Left ventricle myocardium superior (tissue), 1 donor: ENCODE measurements around the gene CALHM1. TPM values are rescaled to one million over a fixed set of nuclear protein-coding genes. Genes with fewer than 3 reads are reported as not detected.
"Not testable (repeated sequence)": the region's sequence is repeated elsewhere in the genome, so short reads cannot be mapped to it uniquely, and the experiment has no call there.

Experiments used
- ATAC-seq: fragments of 200-7000 bp; cut with Tn5 transposase; one replicate; pipeline ENCODE4 v1.9.1; 2020; ENCODE audit warnings: mild to moderate bottlenecking, moderate library complexity
- DNase-seq: peaks from one replicate; pipeline ENCODE4 v3.0.0-alpha.2; 2020
- intact Hi-C: fragments of 100-400 bp; cut with micrococcal nuclease; formaldehyde crosslinking; loops from one replicate; pipeline ENCODE4 v1.11.0; 2022
- long read RNA-seq: library from polyadenylated mRNA; unstranded; transcript quantifications from one replicate; pipeline ENCODE4 v2.0.0, GENCODE V29; 2021
- total RNA-seq: library from RNA; stranded (reverse); fragmentation: NEBNext Ultra II Directional; extraction: Animal tissue kit (Norgen Biotek cat#: 25700); gene quantifications from one replicate; pipeline ENCODE4 v1.2.1, GENCODE V29; 2021
- donor health status: DM: no; HTN: yes; CAD: no; lungs with severe emphysema.

The CALHM1 gene, protein sequence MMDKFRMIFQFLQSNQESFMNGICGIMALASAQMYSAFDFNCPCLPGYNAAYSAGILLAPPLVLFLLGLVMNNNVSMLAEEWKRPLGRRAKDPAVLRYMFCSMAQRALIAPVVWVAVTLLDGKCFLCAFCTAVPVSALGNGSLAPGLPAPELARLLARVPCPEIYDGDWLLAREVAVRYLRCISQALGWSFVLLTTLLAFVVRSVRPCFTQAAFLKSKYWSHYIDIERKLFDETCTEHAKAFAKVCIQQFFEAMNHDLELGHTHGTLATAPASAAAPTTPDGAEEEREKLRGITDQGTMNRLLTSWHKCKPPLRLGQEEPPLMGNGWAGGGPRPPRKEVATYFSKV
- not detected for total RNA-seq
- long read RNA-seq = 0 reads

DNA sequence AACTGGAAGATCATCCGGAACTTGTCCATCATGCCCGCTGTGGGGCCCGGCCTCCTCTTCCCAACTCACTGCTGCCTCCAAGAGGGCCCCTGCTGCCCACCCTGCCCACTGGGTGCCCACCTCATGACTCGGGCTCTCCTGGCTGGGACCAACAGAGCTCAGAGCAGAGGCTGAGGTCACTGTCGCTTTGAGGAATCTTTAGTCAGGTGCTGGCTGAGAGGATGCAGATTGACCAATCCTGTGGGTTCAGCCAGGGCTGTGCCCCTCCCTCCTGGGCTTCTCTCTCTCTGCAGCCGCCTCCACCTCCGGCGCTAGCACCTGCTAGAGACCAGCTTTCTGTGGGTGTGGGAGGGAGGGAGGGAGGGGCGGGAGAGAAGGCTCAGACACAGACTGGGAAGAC is at the start of gene CALHM1:
Gene CALHM1, minus strand, starts transcription at position 181 of the 400 bp plus-strand sequence. Its CDS starts 149 bp downstream, at position 32.
- DNase-seq (no peak), ATAC-seq (no peak)
- intact Hi-C loops = no loop called here

DNA sequence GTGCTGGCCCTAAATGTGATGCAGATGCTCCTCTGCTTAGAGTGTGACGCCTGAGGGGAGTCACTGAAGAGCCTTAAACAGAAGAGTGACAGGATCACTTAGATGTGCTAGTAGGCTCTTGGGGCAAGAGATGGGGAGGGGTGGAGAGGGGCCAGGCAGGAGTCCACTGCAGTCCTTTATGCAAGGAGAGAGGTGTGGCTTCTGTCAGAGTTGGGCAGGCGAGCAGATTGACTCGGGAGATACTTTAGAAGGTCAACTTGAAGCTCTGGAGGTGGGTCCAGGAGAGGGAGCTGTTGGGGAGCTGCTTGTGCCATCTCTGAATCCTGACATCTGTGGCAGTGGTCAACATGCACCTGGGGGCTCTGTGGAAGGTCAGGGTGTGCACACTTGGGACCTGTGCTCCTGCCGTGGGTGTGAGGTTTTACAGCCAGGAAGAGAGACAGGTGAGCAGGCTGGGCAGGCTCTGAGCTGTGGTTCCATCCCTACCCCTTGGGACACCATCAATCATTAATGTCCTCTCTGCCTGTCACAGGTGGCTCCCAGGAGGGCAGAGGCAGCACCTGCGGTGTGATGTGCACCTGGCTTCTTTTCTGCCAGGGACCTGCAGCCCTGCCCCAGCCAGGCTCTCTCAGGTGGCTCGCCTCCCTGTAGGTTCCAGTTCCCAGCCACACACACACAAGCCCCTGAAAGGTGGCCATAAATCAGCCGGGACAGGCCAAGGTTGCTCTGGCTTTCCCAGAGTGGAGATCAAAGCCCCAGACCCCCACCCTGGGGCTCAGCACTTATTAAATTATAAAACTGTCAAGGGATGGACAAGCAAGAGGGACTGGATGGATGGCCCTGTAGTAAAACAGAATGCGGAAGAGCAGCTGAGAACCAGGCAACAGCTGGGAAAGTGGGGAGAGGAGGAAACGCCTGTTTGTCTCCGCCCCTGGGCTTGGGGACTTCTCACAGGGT is 48.8 kb upstream of the CALHM1 start:
- intact Hi-C loops = no loop called here
- DNase-seq = no peak
- ATAC-seq = no peak

DNA sequence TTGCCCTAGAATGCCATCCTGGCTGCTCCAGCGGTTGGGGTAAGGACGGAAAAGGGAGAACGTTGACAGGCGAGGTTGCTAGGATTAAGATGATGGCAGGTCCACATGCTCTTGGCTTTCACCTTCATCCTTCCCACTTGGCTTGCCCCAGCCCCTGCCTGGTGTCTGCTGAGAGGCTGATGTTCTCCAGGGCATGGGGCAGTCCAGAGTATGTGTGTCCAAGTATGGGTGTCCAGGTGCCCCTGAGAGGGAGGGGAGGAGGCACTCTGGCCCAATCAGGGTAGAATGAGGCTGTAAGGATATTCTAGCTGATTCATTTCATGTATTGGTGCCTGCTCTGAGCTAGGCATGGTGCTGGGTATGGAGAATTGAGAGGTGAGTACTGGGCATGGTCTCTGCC is 47.4 kb upstream of the CALHM1 start:
- DNase-seq (no peak), ATAC-seq (no peak)
- intact Hi-C loops = no loop called here

DNA sequence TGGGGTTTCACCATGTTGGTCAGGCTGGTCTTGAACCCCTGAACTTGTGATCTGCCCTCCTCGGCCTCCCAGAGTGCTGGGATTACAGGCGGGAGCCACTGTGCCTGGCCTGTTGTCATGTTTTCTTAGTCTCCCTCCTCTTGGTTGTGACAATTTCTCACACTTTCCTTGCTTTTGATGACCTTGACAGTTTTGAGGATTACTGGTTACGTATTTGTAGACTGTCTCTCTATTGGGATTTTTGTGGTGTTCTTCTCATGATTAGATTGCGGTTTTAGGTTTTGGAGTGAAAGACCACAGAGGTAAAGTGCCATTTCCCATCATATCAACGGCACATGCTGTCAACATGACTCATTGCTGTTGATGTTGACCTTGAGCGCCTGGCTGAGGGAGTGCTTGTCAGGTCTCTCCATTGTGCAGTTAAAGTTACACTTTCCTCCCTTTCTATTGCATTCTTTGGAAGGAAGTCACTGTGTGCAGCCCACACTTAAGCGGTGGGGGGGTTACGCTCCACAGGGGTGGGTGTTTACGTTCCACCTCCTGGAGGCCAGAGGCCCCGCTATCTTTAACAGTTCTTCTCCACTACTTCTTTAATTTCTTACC is 45.6 kb upstream of the CALHM1 start:
- intact Hi-C loops = no loop called here
- peak; percentile 73 for ATAC-seq

DNA sequence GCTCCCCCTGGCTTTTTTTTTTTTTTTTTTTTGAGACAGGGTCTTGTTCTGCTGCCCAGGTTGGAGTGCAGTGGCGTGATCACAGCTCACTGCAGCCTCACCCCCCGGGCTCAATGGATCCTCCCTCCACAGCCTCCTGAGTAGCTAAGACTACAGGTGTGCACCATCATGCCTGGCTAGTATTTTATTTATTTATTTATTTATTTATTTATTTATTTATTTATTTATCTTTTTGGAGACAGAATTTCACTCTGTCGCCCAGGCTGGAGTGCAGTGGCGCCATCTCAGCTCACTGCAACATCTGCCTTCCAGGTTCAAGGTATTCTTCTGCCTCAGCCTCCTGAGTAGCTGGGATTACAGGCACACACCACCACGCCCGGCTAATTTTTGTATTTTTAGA is 45.1 kb upstream of the CALHM1 start:
- DNase-seq, ATAC-seq, intact Hi-C loops: not testable (repeated sequence)

More for the DNA sequence above, 45.6 kb upstream of the CALHM1 start:
- DNase-seq = no peak

DNA sequence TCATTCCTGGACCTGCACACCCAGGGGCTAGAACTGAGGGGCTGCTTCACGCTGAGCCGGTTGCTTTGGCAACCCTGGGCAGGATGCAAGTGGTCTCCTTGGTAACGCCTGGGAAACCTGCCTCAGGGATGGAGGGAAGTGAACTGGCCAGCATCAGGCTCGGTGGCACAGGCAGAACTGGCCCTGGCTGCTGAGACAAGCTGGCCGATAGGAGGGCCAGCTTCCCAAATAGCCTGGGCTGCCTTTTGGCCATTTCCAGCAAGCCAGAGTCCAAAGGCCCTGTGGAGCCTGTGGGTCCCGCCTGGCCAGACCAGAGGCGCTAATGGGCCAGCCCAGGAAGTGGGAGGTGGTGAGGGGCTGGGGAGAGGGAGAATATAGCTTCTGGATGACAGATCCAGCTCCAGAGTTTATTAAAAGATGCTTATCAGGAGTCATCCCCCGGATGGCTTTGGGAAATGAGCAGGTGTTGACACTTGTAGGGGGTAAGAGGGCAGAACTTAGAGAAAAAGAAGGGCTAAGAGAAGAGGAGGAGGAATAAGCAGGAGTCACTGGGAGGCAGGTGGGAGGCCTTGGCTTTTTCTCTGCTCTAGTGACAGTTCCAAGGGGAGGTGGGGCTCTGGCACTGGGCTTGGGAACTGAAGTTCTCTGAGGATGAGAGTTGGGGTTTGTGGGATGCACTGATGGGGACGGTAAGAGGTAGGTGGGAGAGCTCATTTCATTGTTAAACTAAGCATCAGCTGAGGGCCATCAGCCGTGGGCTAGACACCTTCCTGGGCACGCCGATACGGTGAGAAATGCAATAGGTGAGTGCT is 44.4 kb upstream of the CALHM1 start:
- ATAC-seq = no peak
- DNase-seq = no peak
- intact Hi-C loops = no loop called here

DNA sequence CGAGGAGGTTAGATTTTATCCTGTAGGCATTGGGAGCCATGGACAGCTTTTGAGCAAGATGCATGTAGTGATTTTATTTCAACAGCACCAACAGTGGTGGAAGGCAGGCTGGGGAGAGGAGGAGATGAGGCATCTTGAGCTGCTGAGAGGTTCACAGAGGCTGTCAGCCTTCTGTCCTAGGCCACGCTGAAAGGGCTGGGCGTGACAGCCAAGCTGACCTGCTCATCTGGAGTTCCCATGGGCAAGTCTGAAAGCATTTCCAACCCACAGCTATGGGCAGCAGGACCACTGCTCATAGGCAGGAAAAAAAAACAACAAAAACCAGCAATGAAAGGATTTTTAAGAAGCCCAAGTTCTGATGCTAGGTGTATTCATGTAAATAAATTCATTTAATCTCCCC is 42.5 kb upstream of the CALHM1 start:
- no peak for ATAC-seq
- intact Hi-C loops = no loop called here
- no peak for DNase-seq

DNA sequence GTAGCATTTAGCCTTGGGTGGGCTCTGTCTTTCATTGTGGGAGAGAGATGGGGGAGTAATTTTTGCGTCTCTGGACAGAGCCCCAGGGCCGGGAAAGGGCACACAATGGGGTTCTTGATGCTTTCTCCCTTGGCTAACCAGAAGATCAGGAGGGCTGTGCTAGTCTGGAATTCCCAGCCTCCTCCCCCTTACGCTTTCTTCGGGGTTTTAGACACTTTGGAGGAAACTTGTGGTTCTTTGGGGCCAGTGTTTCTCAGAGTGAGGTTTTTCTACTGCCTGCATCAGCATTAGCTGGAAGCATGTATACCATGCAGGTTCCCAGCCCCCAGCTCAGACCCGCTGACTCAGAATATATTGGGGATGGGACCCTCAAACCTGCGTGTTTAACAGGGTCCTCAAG is 41.8 kb upstream of the CALHM1 start:
- DNase-seq (no peak), ATAC-seq (no peak)
- intact Hi-C loops = no loop called here

DNA sequence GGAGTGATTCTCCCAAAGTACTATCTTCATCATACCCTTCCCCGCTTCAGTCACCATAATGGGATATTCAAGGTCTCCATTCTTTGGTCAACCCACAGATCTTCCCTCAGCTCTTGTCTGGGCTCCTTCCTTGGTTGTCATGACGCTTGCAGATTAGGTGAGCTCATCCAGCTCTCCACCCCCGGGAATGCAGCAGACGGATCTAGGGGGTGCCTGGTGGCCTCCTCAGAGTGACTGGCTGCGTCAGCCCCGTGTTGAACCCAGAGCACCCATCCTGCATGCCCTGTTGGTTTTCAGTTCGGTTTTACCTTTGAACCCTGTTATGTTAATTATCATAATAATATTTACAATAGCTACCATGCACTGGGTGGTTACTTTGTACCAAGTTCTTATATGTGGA is 41.2 kb upstream of the CALHM1 start:
- DNase-seq = no peak
- intact Hi-C loops = no loop called here
- no peak for ATAC-seq

DNA sequence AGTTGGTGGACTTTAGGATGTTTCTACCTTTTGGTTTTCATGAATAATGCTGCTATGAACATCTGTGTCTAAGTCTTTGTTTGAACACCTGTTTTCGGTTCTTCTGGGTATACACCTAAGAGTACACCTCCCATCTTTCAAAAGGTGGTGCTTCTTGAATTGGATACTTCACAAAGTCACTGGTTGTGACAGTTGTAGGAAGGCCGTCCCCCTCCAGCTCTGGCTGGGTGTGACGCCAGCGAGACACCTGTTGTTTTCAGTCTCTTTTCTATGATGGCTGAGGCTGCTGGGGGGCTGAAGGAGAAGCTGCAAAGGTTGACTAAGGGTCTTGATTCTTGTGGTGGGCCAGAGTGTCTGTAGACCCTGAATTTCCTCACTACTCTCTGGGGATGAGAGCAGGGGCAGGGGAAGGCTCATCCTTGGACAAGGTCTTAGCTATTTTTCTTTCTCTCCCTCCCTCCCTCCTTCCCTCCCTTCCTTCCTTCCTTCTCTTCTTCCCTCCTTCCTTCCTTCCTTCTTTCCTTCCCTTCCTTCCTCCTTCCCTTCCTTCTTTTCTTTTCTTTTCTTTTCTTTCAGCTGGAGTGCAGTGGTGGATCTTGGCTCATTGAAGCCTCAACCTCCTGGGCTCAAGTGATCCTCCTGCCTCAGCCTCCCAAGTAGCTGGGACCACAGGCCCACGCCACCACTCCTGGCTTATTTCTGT is 40.4 kb upstream of the CALHM1 start:
- ATAC-seq = no peak
- intact Hi-C loops = no loop called here

DNA sequence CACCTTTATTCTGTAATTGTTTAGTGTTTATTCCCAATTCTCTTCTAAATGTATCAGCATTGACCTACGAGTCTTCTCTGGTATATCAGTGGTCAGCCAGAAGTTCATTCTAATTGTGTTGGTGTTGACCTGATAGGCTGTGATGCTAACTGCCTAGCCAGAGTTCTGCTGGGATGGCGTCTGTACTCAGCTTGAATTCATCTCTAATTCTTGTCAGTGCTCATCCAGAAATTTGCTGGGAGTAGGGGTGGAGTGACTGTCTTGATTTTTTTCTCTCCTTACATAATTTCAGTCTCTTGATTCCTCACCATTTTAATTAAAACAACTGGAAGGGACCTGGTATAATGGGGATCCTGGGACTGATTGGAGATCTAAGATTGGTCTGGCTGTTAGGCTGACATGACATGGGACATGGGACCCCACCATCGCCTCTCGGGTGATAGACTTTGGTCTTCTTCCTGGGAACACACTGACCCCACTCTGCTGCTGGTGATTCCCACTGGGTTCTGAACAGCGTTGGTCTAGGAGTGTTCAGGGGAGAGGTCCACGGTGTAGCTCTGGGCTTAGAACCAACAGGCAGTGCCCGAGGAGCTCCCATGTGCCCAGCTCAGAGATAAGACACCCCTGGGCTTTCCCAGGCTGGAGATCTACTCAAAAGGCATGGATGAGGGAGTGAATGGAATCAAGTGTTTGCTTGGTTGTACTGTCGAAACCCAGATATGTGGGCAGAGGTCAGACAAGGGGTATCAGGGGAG is 38.6 kb upstream of the CALHM1 start:
- intact Hi-C loops = no loop called here
- no peak for DNase-seq
- no peak for ATAC-seq

More for the DNA sequence above, 40.4 kb upstream of the CALHM1 start:
- no peak for DNase-seq

DNA sequence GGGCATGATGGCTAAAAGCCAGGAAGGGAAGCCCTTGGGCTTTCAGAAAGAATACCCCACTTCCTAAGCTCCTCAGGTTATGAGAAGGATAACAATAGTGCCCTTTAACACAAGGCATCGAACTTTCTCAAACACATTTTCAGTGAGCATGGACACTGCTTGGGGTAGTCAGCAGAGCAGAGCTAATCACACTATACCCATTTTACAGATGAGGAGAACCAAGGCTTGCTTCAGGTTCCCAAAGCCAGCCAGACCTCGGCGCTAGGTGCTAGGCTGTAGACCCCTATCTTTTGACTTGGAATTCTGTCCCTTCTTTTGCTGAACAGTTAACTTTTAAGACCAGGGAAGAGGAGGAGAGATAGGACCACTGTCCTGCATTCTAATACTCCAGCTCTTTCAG is 36.6 kb upstream of the CALHM1 start:
- intact Hi-C loops = no loop called here
- ATAC-seq = no peak
- no peak for DNase-seq

DNA sequence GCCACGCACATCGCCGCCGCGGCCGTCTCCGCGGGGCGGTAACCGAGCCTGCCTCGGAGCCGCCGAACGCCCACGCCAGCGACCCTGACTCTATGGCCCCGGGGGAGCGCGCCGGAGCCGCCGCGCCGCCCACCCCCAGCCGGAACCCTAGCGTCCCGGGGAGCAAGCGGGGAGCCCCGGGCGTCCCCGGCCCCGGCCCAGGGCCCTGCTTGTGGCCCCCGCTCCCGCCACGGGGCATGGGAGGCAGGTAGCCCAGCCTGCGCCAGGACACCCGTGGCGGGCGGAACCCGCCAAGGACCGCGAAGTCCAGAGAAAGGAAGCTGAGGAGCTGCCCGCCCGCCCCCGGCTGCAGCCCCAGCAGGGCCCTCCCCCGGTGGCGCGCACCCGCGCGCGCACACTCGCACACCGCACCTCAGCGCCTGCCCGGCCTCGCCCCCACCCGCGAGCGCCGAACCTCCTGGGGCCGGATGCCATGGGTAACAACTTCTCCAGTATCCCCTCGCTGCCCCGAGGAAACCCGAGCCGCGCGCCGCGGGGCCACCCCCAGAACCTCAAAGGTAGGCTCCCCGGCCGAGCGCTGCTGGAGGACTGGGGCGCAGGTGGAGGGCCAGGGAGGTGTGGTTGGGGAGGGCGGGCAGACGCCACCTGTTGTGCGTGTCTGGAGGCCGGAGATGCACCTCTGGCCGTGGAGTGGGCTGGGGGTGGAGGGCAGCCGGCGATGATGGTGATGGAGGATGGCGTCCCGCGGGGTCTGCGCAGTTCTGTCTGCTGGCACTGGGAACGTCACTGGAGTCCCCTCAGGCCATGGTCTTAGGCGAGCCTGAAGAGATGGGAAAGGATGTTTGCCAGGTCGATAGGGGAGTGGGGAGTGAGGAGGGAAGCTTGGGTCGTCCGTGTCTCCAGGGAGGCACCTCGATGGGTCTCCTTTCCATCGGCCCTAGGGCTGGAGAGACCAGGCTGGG is 35.5 kb upstream of the CALHM1 start:
- intact Hi-C loops = no loop called here
- DNase-seq = peak; percentile 34
- peak; percentile 23 for ATAC-seq

DNA sequence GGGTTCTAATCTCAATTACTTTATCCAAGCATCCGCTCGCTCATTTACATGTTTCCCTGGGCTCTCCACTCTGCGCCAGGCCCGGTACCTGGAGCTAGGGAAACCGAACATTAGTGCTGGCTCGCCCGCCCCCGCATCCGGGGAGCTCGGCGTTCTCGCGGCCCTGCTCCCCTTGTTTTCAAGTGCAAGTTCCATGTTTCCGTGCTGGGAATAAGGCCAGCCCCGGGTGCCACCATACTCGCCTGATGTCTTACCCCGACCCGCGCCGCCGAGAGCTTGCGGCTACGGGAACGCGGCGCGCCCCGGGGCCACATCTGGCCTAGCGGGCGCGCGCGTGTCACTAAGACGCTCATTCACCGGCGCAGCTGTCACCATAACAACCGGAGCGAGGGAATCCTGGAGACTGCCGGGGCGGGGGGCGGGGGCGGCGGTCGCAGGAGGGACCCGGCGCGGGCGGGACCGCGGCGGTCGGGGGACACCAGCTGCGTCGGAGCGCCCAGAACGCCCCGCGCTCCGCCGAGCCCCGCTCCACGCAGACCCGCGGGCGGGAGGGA is 34.7 kb upstream of the CALHM1 start, which contains the start of gene NEURL1:
Gene NEURL1, plus strand, starts transcription at position 344 of the 554 bp plus-strand sequence. CDS start 683 bp downstream, outside the sequence.
- intact Hi-C loops = no loop called here
- peak; percentile 8 for ATAC-seq
- peak; percentile 43 for DNase-seq

DNA sequence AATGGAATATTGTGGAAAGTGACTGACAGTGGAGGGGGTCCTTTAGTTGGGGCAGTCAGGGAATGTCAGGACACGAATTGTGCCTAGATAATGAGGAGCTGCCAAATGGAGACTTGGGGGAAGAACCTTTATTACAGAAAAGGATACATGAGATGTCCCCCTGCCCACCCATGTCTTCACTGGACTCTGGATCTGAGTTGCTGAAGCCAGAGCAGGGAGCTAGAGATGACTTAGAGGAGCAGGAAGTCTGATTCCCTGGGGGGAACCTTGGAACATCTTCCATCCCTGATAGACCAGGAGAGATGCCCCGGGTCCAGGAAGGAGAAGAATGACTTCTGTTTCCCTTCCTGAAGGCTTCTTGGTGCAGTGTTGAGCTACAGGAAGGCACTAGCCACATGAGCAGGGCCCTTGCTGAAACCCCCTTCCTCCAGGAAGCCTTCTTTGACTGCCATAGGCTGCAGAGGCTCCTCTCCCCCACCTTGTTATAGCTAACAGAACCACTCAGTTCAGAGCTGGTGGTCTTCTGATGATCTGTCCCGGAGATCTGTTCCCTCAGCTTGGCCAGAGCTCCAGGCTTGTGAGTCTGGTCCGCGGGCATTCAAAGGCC is 34.1 kb upstream of the CALHM1 start:
- intact Hi-C loops = no loop called here
- DNase-seq (no peak), ATAC-seq (no peak)
